GM10266 (cell line): ENCODE results near the gene PRSS12.

Experiments used
- DNase-seq: peaks from one replicate; pipeline ENCODE4 v3.0.0; 2012; ENCODE audit errors: extremely low spot score
- TF ChIP-seq, protein P1 (sequence below): IDR thresholded peaks from 2 replicates; pipeline ENCODE4 v1.5.1; 2012; ENCODE audit warnings: mild to moderate bottlenecking, low read depth; ENCODE audit not compliant: control insufficient read depth, insufficient read depth; ENCODE audit errors: missing control alignments

PRSS12 gene

DNA sequence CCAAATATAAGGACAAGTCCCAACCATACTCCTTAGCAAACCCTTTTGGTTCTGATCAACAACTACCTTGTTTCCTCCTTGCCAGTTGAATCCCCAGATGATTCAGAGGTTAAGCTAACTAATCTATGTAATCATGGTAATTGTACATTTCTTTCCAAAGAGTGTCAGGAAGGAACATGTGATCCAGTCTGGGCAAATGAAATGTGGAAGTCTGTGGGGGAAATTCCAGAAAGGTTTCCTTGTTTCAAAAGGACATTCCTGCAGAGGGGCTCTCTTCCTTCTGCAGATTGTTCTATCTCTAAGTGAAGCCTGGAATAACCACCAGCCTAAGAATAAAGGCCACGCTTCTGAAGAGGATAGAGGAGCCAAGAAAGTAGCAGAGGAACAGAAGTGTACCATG lies 7.0 kb downstream of the PRSS12 start:
- no peak for DNase-seq
- TF ChIP-seq, protein P1, sequence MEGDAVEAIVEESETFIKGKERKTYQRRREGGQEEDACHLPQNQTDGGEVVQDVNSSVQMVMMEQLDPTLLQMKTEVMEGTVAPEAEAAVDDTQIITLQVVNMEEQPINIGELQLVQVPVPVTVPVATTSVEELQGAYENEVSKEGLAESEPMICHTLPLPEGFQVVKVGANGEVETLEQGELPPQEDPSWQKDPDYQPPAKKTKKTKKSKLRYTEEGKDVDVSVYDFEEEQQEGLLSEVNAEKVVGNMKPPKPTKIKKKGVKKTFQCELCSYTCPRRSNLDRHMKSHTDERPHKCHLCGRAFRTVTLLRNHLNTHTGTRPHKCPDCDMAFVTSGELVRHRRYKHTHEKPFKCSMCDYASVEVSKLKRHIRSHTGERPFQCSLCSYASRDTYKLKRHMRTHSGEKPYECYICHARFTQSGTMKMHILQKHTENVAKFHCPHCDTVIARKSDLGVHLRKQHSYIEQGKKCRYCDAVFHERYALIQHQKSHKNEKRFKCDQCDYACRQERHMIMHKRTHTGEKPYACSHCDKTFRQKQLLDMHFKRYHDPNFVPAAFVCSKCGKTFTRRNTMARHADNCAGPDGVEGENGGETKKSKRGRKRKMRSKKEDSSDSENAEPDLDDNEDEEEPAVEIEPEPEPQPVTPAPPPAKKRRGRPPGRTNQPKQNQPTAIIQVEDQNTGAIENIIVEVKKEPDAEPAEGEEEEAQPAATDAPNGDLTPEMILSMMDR = no peak

DNA sequence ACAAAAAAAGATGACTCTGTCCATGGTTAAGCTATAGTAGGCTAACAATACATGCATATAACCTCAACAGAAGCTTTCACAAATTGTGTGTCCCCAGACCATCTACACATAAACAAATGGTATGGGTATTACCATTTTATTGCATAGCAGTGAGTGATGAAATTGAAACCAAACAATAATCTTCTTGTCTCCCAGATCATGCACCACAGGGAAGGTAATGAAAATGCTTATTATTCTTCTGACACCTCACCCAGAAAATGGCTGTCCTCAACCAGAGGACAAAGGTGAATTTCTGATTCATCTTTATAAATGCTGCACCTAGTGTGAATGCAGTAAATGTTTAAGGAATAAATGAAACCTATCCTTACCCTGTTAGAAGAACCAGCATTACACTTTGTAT lies 8.0 kb downstream of the PRSS12 start:
- TF ChIP-seq, protein P1 = no peak
- DNase-seq = no peak

DNA sequence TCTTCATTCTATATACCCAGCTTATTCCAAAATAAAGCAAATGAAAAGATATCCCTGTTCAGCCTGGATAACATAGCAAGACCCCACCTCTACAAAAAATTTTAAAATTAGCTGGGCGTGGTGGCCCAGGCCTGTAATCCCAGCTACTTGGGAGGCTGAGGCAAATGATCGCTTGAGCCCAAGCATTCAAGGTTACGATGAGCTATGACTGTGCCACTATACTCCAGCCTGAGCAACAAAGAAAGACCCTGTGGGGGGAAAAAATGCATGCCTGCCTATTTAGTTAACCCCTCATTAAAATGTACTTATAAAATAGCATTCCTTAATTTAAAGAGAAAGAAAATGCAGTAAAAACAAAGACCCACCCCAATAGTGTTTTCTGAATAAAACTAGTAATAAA lies 9.3 kb downstream of the PRSS12 start:
- DNase-seq = no peak
- TF ChIP-seq, protein P1 = no peak

DNA sequence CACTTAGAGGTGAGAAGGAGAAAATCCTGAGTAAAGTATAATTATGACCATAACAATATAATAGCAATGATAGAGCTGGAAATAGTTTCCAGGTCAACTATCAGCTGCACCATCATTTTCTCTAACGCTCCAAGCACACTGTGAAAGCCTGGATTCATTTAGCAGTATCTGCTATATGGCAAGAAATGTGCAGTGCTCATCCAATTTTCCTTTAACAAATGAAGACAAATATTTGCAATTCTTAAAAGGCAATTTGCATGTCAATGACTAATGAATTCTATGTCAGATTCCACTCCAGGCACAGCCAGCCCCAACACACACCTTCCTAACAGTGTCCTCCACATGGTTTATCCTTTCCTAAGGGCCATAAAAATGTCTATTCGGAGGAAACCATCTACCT lies 12.7 kb downstream of the PRSS12 start:
- no peak for DNase-seq
- TF ChIP-seq, protein P1 = no peak

DNA sequence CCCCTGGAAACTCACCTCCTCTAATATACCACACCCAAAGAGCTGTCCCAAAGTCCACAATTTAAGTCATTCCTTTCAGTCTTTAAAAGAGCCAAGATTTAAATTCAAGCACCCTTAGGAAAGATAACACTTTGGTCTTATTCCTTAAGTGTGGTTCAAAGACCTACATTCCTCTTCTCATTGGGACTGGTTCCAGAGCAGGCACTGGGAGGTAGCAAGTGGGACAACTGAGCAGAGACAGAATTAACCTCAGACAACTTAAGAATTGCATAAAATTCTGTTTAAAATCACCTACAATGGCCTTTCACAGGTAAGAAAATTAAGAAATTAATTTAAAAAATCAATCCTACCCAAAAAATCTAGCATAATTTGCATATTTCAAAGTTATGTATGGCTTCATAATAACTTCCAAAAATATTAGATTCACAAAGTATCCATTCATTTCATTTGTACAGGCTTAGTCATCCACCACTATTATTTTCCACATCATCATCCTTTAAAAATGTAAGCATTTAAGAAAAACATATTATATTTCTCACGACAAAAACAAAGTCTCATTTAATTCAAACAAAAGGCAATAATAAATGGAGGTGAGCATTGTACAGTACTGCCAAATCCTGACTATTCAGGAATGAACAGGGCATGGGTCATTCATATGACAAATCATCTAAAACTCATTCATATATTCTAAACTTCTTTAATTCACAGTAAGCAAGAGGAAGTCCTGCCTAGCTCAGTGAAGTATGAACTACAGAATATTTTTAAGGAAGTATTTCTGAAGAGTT lies 13.6 kb downstream of the PRSS12 start:
- TF ChIP-seq, protein P1 = no peak
- DNase-seq = no peak

DNA sequence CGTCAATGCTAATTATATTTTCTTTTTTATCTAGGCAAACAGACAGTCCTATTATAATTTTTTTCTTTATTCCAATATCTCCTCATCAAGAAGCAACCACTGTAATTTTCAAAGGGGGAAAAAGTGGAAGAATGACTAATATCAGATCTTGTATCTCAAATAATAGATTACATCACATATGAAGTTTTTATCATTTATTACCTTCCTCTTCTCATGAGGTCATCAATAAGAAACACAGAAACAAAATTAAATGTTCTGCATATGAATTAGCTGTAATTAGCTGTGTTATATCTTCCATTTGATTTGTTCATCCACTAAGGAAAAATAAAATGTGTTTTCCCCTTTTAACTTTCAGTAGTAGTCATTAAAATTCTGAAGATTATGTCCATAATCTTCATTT lies 14.3 kb downstream of the PRSS12 start:
- no peak for DNase-seq
- TF ChIP-seq, protein P1 = no peak

DNA sequence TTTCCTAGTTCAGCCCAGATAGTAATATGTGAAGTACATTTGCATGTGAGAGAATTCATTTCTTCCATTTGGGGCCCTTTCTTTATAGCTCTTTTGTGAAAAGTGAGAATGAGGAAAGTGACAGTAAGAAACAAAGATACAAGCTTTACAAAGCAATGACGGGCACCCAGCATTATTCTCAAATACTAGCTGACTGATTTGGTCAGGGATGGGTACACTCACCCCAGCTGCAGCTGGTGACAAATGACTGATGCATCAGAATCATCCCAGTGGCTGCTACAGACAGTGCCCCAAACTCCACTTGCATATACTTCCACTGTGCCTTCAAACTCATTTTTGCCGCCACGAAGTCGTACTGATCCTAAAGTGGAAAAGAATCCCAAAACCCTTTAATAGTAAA lies 14.8 kb downstream of the PRSS12 start:
- DNase-seq = no peak
- TF ChIP-seq, protein P1 = no peak
